ENCODE measurements around the gene ITIH6. TPM values are rescaled to one million over a fixed set of nuclear protein-coding genes. Genes with fewer than 3 reads are reported as not detected.
A peak's percentile ranks its signal among the peaks of the same experiment; 100 is the strongest.

The ITIH6 gene
- total RNA-seq, 2 donors from 2014 or later = not detected

GRCh38 chrX:54708404-54708803 is 89.7 kb downstream of the ITIH6 start:
- no peaks in the 10 kb centered on the region for H3K4me1 ChIP-seq
- intact Hi-C loops (cut with DNase I) = no loop called here
- no peak overlapping the region for H3K27ac ChIP-seq
- H3K9me3 ChIP-seq = no peaks in the 10 kb centered on the region
- ATAC-seq (no peak), DNase-seq (no peak)
- no peaks in the 10 kb centered on the region for H3K36me3 ChIP-seq (replicated peaks in 1 of 2; ENCODE audit: insufficient read depth in 1 of 2, low read depth in 2 of 2)
- WGBS, 2 donors = 35 to 40% methylated on average over 1 to 2 of the region's 2 CpGs
- no peaks in the 10 kb centered on the region for H3K27me3 ChIP-seq
- TF ChIP-seq CTCF (IDR thresholded peaks at IDR 0.05) (no peak), POLR2A (IDR thresholded peaks at IDR 0.05) (no peak)
- no peak overlapping the region for H3K4me3 ChIP-seq

Small RNAs within 50 kb of the gene (small RNA-seq; reads per million reads assigned to genes)
- not detected for gene AL049732.1
- 41.8 reads per million, percentile 95 among the genes with 10 or more reads in this experiment for gene SNORA11

Other genes with a start within 250 kb of the ITIH6 start
- 10 to 100 TPM; 53.1 to 66.4 TPM for gene MAGED2, start 9.5 kb upstream of the ITIH6 start, total RNA-seq
- gene TRO, start 122.6 kb upstream of the ITIH6 start, total RNA-seq = 10 to 100 TPM; 24.1 to 28.0 TPM
- gene PFKFB1, start 195.9 kb upstream of the ITIH6 start, total RNA-seq = 1 to 10 TPM; 1.0 to 2.3 TPM
- gene APEX2, start 202.1 kb upstream of the ITIH6 start, total RNA-seq = 1 to 10 TPM; 4.3 to 5.2 TPM
- gene ALAS2, start 232.7 kb upstream of the ITIH6 start, total RNA-seq = not detected

Measured in body of pancreas (tissue), 4 donors.